ENCODE measurements around the gene FAM110C. TPM values are rescaled to one million over a fixed set of nuclear protein-coding genes. Genes with fewer than 3 reads are reported as not detected.

Gene FAM110C
- total RNA-seq, 1 experiment from 2014 or later = 2.0 TPM

GRCh38 chr2:55587-56448 lies 9.5 kb upstream of the FAM110C start:
- DNase-seq = no peak
- H3K27me3 ChIP-seq (ENCODE audit: control insufficient read depth, insufficient read depth, low read length) = no peaks in the 10 kb centered on the region
- H3K4me3 ChIP-seq (ENCODE audit: insufficient read depth, low read depth, low read length) = no peak overlapping the region
- H3K36me3 ChIP-seq (replicated peaks; ENCODE audit: control insufficient read depth, insufficient read depth, low read length) = no peaks in the 10 kb centered on the region

GRCh38 chr2:51613-52012 lies 5.3 kb upstream of the FAM110C start:
- no peak overlapping the region for H3K4me3 ChIP-seq (ENCODE audit: insufficient read depth, low read depth, low read length)
- DNase-seq = no peak
- H3K27me3 ChIP-seq (ENCODE audit: control insufficient read depth, insufficient read depth, low read length) = peaks cover 1% of the 10 kb centered on the region; the same call in 1 of the 2 replicates
- no peaks in the 10 kb centered on the region for H3K36me3 ChIP-seq (replicated peaks; ENCODE audit: control insufficient read depth, insufficient read depth, low read length)

- no peaks in the 10 kb centered on the region for H3K36me3 ChIP-seq (replicated peaks; ENCODE audit: control insufficient read depth, insufficient read depth, low read length)
- peaks cover 20% of the 10 kb centered on the region for H3K27me3 ChIP-seq (ENCODE audit: control insufficient read depth, insufficient read depth, low read length)
- H3K4me3 ChIP-seq (ENCODE audit: insufficient read depth, low read depth, low read length) = no peak overlapping the region
- peak; percentile 53 for DNase-seq
These were observed 1.4 kb upstream of the FAM110C start for GRCh38 chr2:47737-48136.

GRCh38 chr2:47346-47725 lies 1.0 kb upstream of the FAM110C start:
- H3K4me3 ChIP-seq (ENCODE audit: insufficient read depth, low read depth, low read length) = peak overlapping the region; percentile 76
- no peaks in the 10 kb centered on the region for H3K36me3 ChIP-seq (replicated peaks; ENCODE audit: control insufficient read depth, insufficient read depth, low read length)
- peaks cover 20% of the 10 kb centered on the region for H3K27me3 ChIP-seq (ENCODE audit: control insufficient read depth, insufficient read depth, low read length)
- DNase-seq = peak; percentile 47

- DNase-seq = peak; percentile 86
- peak overlapping the region; percentile 76 for H3K4me3 ChIP-seq (ENCODE audit: insufficient read depth, low read depth, low read length)
- H3K36me3 ChIP-seq (replicated peaks; ENCODE audit: control insufficient read depth, insufficient read depth, low read length) = no peaks in the 10 kb centered on the region
- H3K27me3 ChIP-seq (ENCODE audit: control insufficient read depth, insufficient read depth, low read length) = peaks cover 20% of the 10 kb centered on the region
These were observed 204 bp downstream of the FAM110C start for GRCh38 chr2:46131-46470.

GRCh38 chr2:45342-46130 lies 769 bp downstream of the FAM110C start:
- DNase-seq = peak; percentile 64
- H3K27me3 ChIP-seq (ENCODE audit: control insufficient read depth, insufficient read depth, low read length) = peaks cover 20% of the 10 kb centered on the region
- peaks cover 1% of the 10 kb centered on the region; the same call in 1 of the 2 replicates for H3K36me3 ChIP-seq (replicated peaks; ENCODE audit: control insufficient read depth, insufficient read depth, low read length)
- H3K4me3 ChIP-seq (ENCODE audit: insufficient read depth, low read depth, low read length) = peak overlapping the region; percentile 76

- peak; percentile 60 for DNase-seq
- H3K4me3 ChIP-seq (ENCODE audit: insufficient read depth, low read depth, low read length) = peak overlapping the region; percentile 76
These were observed 1.5 kb downstream of the FAM110C start for GRCh38 chr2:44748-45341.

GRCh38 chr2:42788-43187 lies 3.5 kb downstream of the FAM110C start:
- H3K27me3 ChIP-seq (ENCODE audit: control insufficient read depth, insufficient read depth, low read length) = peaks cover 20% of the 10 kb centered on the region
- H3K36me3 ChIP-seq (replicated peaks; ENCODE audit: control insufficient read depth, insufficient read depth, low read length) = peaks cover 3% of the 10 kb centered on the region; the same call in 1 of the 2 replicates
- H3K4me3 ChIP-seq (ENCODE audit: insufficient read depth, low read depth, low read length) = no peak overlapping the region
- no peak for DNase-seq

More at GRCh38 chr2:44748-45341, 1.5 kb downstream of the FAM110C start:
- peaks cover 20% of the 10 kb centered on the region for H3K27me3 ChIP-seq (ENCODE audit: control insufficient read depth, insufficient read depth, low read length)
- peaks cover 3% of the 10 kb centered on the region; the same call in 1 of the 2 replicates for H3K36me3 ChIP-seq (replicated peaks; ENCODE audit: control insufficient read depth, insufficient read depth, low read length)

GRCh38 chr2:40465-40864 lies 5.8 kb downstream of the FAM110C start:
- Histone ChIP-seq H3K4me3 (ENCODE audit: insufficient read depth, low read depth, low read length) (no peak overlapping the region), H3K27me3 (ENCODE audit: control insufficient read depth, insufficient read depth, low read length) (peaks cover 12% of the 10 kb centered on the region), H3K36me3 (replicated peaks; ENCODE audit: control insufficient read depth, insufficient read depth, low read length) (peaks cover 3% of the 10 kb centered on the region)
- no peak for DNase-seq

- Histone ChIP-seq H3K27me3 (ENCODE audit: control insufficient read depth, insufficient read depth, low read length) (no peaks in the 10 kb centered on the region), H3K36me3 (replicated peaks; ENCODE audit: control insufficient read depth, insufficient read depth, low read length) (peaks cover 3% of the 10 kb centered on the region), H3K4me3 (ENCODE audit: insufficient read depth, low read depth, low read length) (no peak overlapping the region)
- no peak for DNase-seq
These were observed 8.2 kb downstream of the FAM110C start for GRCh38 chr2:38155-38554.

GRCh38 chr2:36318-36717 lies 10.0 kb downstream of the FAM110C start:
- no peak overlapping the region for H3K4me3 ChIP-seq (ENCODE audit: insufficient read depth, low read depth, low read length)
- DNase-seq = no peak
- H3K36me3 ChIP-seq (replicated peaks; ENCODE audit: control insufficient read depth, insufficient read depth, low read length) = peaks cover 3% of the 10 kb centered on the region
- no peaks in the 10 kb centered on the region for H3K27me3 ChIP-seq (ENCODE audit: control insufficient read depth, insufficient read depth, low read length)

GRCh38 chr2:35852-36251 lies 10.5 kb downstream of the FAM110C start:
- Histone ChIP-seq H3K27me3 (ENCODE audit: control insufficient read depth, insufficient read depth, low read length) (no peaks in the 10 kb centered on the region), H3K4me3 (ENCODE audit: insufficient read depth, low read depth, low read length) (no peak overlapping the region), H3K36me3 (replicated peaks; ENCODE audit: control insufficient read depth, insufficient read depth, low read length) (peaks cover 3% of the 10 kb centered on the region)
- DNase-seq = no peak

GRCh38 chr2:33620-34019 lies 12.7 kb downstream of the FAM110C start:
- no peak overlapping the region for H3K4me3 ChIP-seq (ENCODE audit: insufficient read depth, low read depth, low read length)
- DNase-seq = no peak
- H3K27me3 ChIP-seq (ENCODE audit: control insufficient read depth, insufficient read depth, low read length) = no peaks in the 10 kb centered on the region
- no peaks in the 10 kb centered on the region; the same call in 1 of the 2 replicates for H3K36me3 ChIP-seq (replicated peaks; ENCODE audit: control insufficient read depth, insufficient read depth, low read length)

GRCh38 chr2:32068-32467 lies 14.2 kb downstream of the FAM110C start:
- H3K36me3 ChIP-seq (replicated peaks; ENCODE audit: control insufficient read depth, insufficient read depth, low read length) = no peaks in the 10 kb centered on the region
- H3K4me3 ChIP-seq (ENCODE audit: insufficient read depth, low read depth, low read length) = no peak overlapping the region
- no peaks in the 10 kb centered on the region for H3K27me3 ChIP-seq (ENCODE audit: control insufficient read depth, insufficient read depth, low read length)
- no peak for DNase-seq

Data from H7 (cell line).